T-cell (primary cell): Measurements from ENCODE around the gene CDK11A. TPM values are rescaled to one million over a fixed set of nuclear protein-coding genes. Genes with fewer than 3 reads are reported as not detected.
"Not testable (repeated sequence)": the region's sequence is repeated elsewhere in the genome, so short reads cannot be mapped to it uniquely, and the experiment has no call there.

Source experiments
- ATAC-seq, 4 experiments: fragments of 200-7000 bp in 3 of 4; fragments of 150-1000 bp in 1 of 4; cut with Tn5 transposase; replicated peaks in 1 of 4; 1 replicate in 3 of 4; 2 replicates in 1 of 4; pipeline ENCODE4 v1.10.0; 2021; ENCODE audit warnings: moderate library complexity in 3 of 4, mild to moderate bottlenecking in 2 of 4, moderate number of reproducible peaks in 1 of 4
- CTCF ChIA-PET, 2 donors: fragments of 300-600 bp; sonication (Branson Sonifier 250); formaldehyde crosslinking; loops; one replicate each; lab custom pipeline; 2022; ENCODE audit warnings: antibody characterized with exemption in 2 of 2; lab: Charles Lee
- POLR2A ChIA-PET, 2 donors: fragments of 300-600 bp; sonication (Branson Sonifier 250); formaldehyde crosslinking; loops; one replicate each; lab custom pipeline; 2022; ENCODE audit warnings: antibody characterized with exemption in 2 of 2; lab: Charles Lee
- DNase-seq, 35 experiments: peaks; one replicate each; pipeline versions ENCODE4 v3.0.0 to v3.0.0-alpha.2; 2013 to 2023
- H3K27ac ChIP-seq: one replicate; pipeline ENCODE4 v1.5.1; 2013; ENCODE audit warnings: low read length
- H3K27me3 ChIP-seq, 2 experiments: replicated peaks in 1 of 2; 1 replicate in 1 of 2; 2 replicates in 1 of 2; pipeline versions ENCODE4 v1.6.1 to v1.7.0; 2013; ENCODE audit warnings: low read length in 1 of 2, mixed read lengths in 1 of 2; ENCODE audit not compliant: control insufficient read depth in 2 of 2, insufficient read depth in 2 of 2; ENCODE audit errors: extremely low read depth in 1 of 2
- H3K36me3 ChIP-seq, 2 donors: 1 replicate in 1 of 2; 2 replicates in 1 of 2; pipeline versions ENCODE4 v1.6.1 to v1.7.0; 2013; ENCODE audit warnings: low read length in 1 of 2; ENCODE audit not compliant: control insufficient read depth in 2 of 2, insufficient read depth in 1 of 2; ENCODE audit errors: extremely low read depth in 1 of 2
- H3K4me1 ChIP-seq, 2 experiments: 1 replicate in 1 of 2; 2 replicates in 1 of 2; pipeline versions ENCODE4 v1.6.1 to v1.7.0; 2013; ENCODE audit warnings: low read length in 2 of 2, mixed read lengths in 1 of 2; ENCODE audit not compliant: insufficient read depth in 2 of 2, control insufficient read depth in 1 of 2; ENCODE audit errors: extremely low read depth in 1 of 2
- H3K4me3 ChIP-seq, 2 donors: 1 replicate in 1 of 2; 2 replicates in 1 of 2; pipeline versions ENCODE4 v1.5.1 to v1.7.0; 2013; ENCODE audit warnings: mild to moderate bottlenecking in 2 of 2, low read length in 1 of 2, moderate library complexity in 1 of 2; ENCODE audit not compliant: control insufficient read depth in 1 of 2; ENCODE audit errors: extremely low read depth in 1 of 2
- H3K9me3 ChIP-seq: 2 replicates; pipeline ENCODE4 v1.7.0; 2013
- H3K27ac Mint-ChIP-seq, 2 donors: one replicate each; pipeline ENCODE4 v1.8.0; 2020 to 2021; ENCODE audit warnings: mild to moderate bottlenecking in 2 of 2, mixed read lengths in 2 of 2
- H3K27me3 Mint-ChIP-seq, 2 donors: one replicate each; pipeline ENCODE4 v1.8.0; 2021 to 2022; ENCODE audit warnings: mixed read lengths in 2 of 2
- H3K36me3 Mint-ChIP-seq: one replicate; pipeline ENCODE4 v1.8.0; 2021; ENCODE audit warnings: mixed read lengths
- H3K4me1 Mint-ChIP-seq, 3 donors: one replicate each; pipeline ENCODE4 v1.8.0; 2020 to 2022; ENCODE audit warnings: mixed read lengths in 3 of 3, mild to moderate bottlenecking in 1 of 3
- H3K4me3 Mint-ChIP-seq, 3 donors: one replicate each; pipeline ENCODE4 v1.8.0; 2020 to 2022; ENCODE audit warnings: mild to moderate bottlenecking in 3 of 3, mixed read lengths in 3 of 3, moderate library complexity in 3 of 3
- H3K9me3 Mint-ChIP-seq, 3 donors: one replicate each; pipeline ENCODE4 v1.8.0; 2020 to 2022; ENCODE audit warnings: mixed read lengths in 3 of 3
- WGBS: methylation state at CpG from one replicate; pipeline ENCODE4 v1.1.5; 2013; ENCODE audit warnings: missing lambda C conversion rate; ENCODE audit not compliant: insufficient coverage; 5-methylcytosine and 5-hydroxymethylcytosine counted together
- total RNA-seq, 35 experiments: library from RNA in 6 of 35; stranded (reverse) in 6 of 35; fragments of 120-200 nt in 1 of 35; gene quantifications; one replicate each; pipeline versions ENCODE4 v1.2.1 to v1.2.4 and lab custom pipeline; 2013 to 2026

The CDK11A gene
- total RNA-seq, 5 donors from 2014 or later (not counting 1 experiment from before 2014, with no cell fraction given) = 109 to 243 (median 182) TPM

GRCh38 chr1:1699061-1699460 lies 25.1 kb downstream of the CDK11A start:
- CTCF ChIA-PET = not testable (repeated sequence)

GRCh38 chr1:1697358-1698183 lies 26.6 kb downstream of the CDK11A start:
- H3K4me1 ChIP-seq, H3K4me3 Mint-ChIP-seq, H3K36me3 ChIP-seq, H3K27ac ChIP-seq, H3K9me3 ChIP-seq, H3K27me3 ChIP-seq, CTCF ChIA-PET, H3K4me1 Mint-ChIP-seq, H3K4me3 ChIP-seq, H3K27me3 Mint-ChIP-seq, ATAC-seq, POLR2A ChIA-PET, H3K9me3 Mint-ChIP-seq, H3K36me3 Mint-ChIP-seq, H3K27ac Mint-ChIP-seq: not testable (repeated sequence)
- 85% methylated on average over 4 of the region's 26 CpGs for WGBS
- DNase-seq = peak in 1 of 35 experiments; percentile 13

More at GRCh38 chr1:1699061-1699460, 25.1 kb downstream of the CDK11A start:
- H3K27ac Mint-ChIP-seq, H3K36me3 ChIP-seq, H3K36me3 Mint-ChIP-seq, H3K27ac ChIP-seq, H3K4me3 ChIP-seq, H3K27me3 ChIP-seq, DNase-seq, H3K4me1 ChIP-seq, H3K27me3 Mint-ChIP-seq, H3K4me1 Mint-ChIP-seq, H3K9me3 ChIP-seq, H3K9me3 Mint-ChIP-seq, ATAC-seq, POLR2A ChIA-PET: not testable (repeated sequence)
- peak overlapping the region in 1 of 3 donors; percentile 44 for H3K4me3 Mint-ChIP-seq
- no CpG with 5 or more reads among the region's 19 CpGs for WGBS

GRCh38 chr1:1696431-1697357 lies 27.5 kb downstream of the CDK11A start:
- H3K36me3 ChIP-seq, H3K4me3 ChIP-seq, H3K9me3 ChIP-seq, H3K9me3 Mint-ChIP-seq, POLR2A ChIA-PET, H3K27me3 ChIP-seq, H3K27ac Mint-ChIP-seq, H3K4me1 Mint-ChIP-seq, ATAC-seq, H3K27ac ChIP-seq, CTCF ChIA-PET, H3K4me3 Mint-ChIP-seq, H3K36me3 Mint-ChIP-seq, H3K27me3 Mint-ChIP-seq, H3K4me1 ChIP-seq: not testable (repeated sequence)
- 85% methylated on average over 9 of the region's 23 CpGs for WGBS
- DNase-seq = peak in 1 of 35 experiments; percentile 12

- H3K36me3 ChIP-seq, H3K27me3 Mint-ChIP-seq, H3K9me3 ChIP-seq, H3K9me3 Mint-ChIP-seq, H3K27me3 ChIP-seq, POLR2A ChIA-PET: not testable (repeated sequence)
- CTCF ChIA-PET = interaction anchor here in 1 of 2 donors (0.6 kb wide), 1 partner anchor 32 kb away, joined by 4 read pairs; no protein-coding TSS in a partner anchor
- peak within 1 kb of the TSS; percentile 84 to 93 for H3K27ac Mint-ChIP-seq
- DNase-seq (peak; percentile 86 to 98 (median 94)), ATAC-seq (peak; percentile 73 to 79 (median 78))
- peaks cover 3 to 21% (median 12%) of the 10 kb centered on the region in 3 donors for H3K4me1 Mint-ChIP-seq
- 0% methylated on average over 10 of the region's 98 CpGs for WGBS
- H3K27ac ChIP-seq = peak within 1 kb of the TSS; percentile 91
- H3K36me3 Mint-ChIP-seq = peaks cover 13% of the 10 kb centered on the region
- peak within 1 kb of the TSS; percentile 60 to 73 (median 69) for H3K4me3 Mint-ChIP-seq
- peak within 1 kb of the TSS; percentile 15 to 52 for H3K4me3 ChIP-seq
- peaks cover 0 to 16% of the 10 kb centered on the region in 2 experiments for H3K4me1 ChIP-seq
These were observed 31.2 kb downstream of the CDK11A start, which contains the start of gene SLC35E2B for GRCh38 chr1:1692714-1693647. Gene SLC35E2B, minus strand, starts transcription at chr1:1692795. Its CDS starts 16,096 bp downstream, at chr1:1676699.

- H3K4me3 Mint-ChIP-seq = peak overlapping the region; percentile 17 to 73 (median 60)
- H3K27me3 Mint-ChIP-seq, H3K36me3 ChIP-seq, H3K27me3 ChIP-seq, H3K9me3 ChIP-seq, POLR2A ChIA-PET, H3K9me3 Mint-ChIP-seq, CTCF ChIA-PET: not testable (repeated sequence)
- ATAC-seq = peak; percentile 62 to 74 (median 71)
- DNase-seq = peak in 29 of 35 experiments; percentile 55 to 87 (median 77)
- peaks cover 8 to 28% (median 16%) of the 10 kb centered on the region in 3 donors for H3K4me1 Mint-ChIP-seq
- peak overlapping the region in 1 of 2 donors; percentile 93 for H3K27ac Mint-ChIP-seq
- Histone ChIP-seq H3K4me3 (peak overlapping the region in 1 of 2 donors; percentile 52), H3K27ac (peak overlapping the region; percentile 55), H3K4me1 (peaks cover 0 to 18% of the 10 kb centered on the region in 2 experiments)
- peaks cover 16% of the 10 kb centered on the region for H3K36me3 Mint-ChIP-seq
- WGBS = 1% methylated on average over 9 of the region's 45 CpGs
These were observed 31.8 kb downstream of the CDK11A start for GRCh38 chr1:1692324-1692713.
